ENCODE measurements around the gene ADCYAP1R1.

DNA sequence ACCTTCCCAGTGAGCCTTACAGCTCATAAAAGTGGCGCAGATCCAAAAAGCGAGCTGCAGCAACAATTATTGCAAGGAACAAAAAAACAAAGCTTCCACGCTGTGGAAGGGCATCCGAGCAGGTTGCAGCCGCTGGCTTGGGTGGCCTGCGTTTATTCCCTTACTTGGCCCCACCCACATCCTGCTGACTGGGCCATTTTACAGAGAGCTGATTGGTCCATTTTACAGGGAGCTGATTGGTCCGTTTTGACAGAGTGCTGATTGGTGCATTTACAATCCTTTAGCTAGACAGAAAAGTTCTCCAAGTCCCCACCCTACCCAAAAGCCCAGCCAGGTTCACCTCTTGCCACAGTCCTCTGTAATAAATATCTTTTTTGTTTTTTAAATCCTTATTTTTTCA, 85.1 kb downstream of the ADCYAP1R1 start:
- TF ChIP-seq CTCF (IDR thresholded peaks at IDR 0.05) (no peak), POLR2A (IDR thresholded peaks at IDR 0.05) (no peak)

All from Peyer's patch (tissue), 4 donors.